Measurements from ENCODE around the gene CCT6B. TPM values are rescaled to one million over a fixed set of nuclear protein-coding genes. Genes with fewer than 3 reads are reported as not detected.
A peak's percentile ranks its signal among the peaks of the same experiment; 100 is the strongest.
"Not testable (repeated sequence)": the region's sequence is repeated elsewhere in the genome, so short reads cannot be mapped to it uniquely, and the experiment has no call there.

CCT6B gene
- total RNA-seq, 2 experiments from 2014 or later = 1.4 to 1.8 TPM

DNA sequence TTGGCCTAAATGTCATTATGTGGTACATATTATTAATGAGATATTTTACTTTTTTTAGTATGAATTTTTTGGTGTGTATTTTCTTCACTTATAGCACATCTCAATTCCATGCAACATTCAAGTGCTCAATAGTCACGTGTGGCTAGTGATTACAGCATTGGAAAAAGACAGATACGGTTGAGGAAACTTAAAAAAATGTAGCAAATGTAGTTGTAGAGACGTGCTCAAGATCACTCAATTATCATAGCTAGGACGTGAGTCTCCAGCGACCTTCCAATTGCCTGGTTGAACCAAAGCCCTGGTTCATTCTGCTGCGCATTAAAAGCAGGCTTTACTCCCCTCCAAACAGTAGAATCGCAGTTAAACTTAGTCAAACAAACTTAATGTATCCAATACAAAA, 17.9 kb upstream of the CCT6B start:
- peaks cover 40% of the 10 kb centered on the region for H3K4me1 Mint-ChIP-seq (ENCODE audit: low read depth)
- intact Hi-C loops (cut with micrococcal nuclease) = no loop called here
- peak overlapping the region; percentile 97 for H3K27ac Mint-ChIP-seq
- ChIA-PET POLR2A (interaction anchor here (0.5 to 6.3 kb wide), 5 partner anchors 15 to 482 kb away, joined by 6 to 51 read pairs (median 8); partner anchors contain the start of genes CCT6B, RAD51D and ZNF830), CTCF (interaction anchor here (1.0 to 1.4 kb wide), 2 partner anchors 14 to 559 kb away, joined by 3 read pairs; no protein-coding TSS in a partner anchor)
- no peaks in the 10 kb centered on the region for H3K27me3 Mint-ChIP-seq
- peak overlapping the region; percentile 94 for H3K4me3 Mint-ChIP-seq
- ATAC-seq (no peak), DNase-seq (no peak)
- peaks cover 16% of the 10 kb centered on the region for H3K36me3 Mint-ChIP-seq (ENCODE audit: low read depth)
- TF ChIP-seq, protein P1, sequence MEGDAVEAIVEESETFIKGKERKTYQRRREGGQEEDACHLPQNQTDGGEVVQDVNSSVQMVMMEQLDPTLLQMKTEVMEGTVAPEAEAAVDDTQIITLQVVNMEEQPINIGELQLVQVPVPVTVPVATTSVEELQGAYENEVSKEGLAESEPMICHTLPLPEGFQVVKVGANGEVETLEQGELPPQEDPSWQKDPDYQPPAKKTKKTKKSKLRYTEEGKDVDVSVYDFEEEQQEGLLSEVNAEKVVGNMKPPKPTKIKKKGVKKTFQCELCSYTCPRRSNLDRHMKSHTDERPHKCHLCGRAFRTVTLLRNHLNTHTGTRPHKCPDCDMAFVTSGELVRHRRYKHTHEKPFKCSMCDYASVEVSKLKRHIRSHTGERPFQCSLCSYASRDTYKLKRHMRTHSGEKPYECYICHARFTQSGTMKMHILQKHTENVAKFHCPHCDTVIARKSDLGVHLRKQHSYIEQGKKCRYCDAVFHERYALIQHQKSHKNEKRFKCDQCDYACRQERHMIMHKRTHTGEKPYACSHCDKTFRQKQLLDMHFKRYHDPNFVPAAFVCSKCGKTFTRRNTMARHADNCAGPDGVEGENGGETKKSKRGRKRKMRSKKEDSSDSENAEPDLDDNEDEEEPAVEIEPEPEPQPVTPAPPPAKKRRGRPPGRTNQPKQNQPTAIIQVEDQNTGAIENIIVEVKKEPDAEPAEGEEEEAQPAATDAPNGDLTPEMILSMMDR (IDR thresholded peaks at IDR 0.05) = no peak
- H3K9me3 Mint-ChIP-seq = no peaks in the 10 kb centered on the region

DNA sequence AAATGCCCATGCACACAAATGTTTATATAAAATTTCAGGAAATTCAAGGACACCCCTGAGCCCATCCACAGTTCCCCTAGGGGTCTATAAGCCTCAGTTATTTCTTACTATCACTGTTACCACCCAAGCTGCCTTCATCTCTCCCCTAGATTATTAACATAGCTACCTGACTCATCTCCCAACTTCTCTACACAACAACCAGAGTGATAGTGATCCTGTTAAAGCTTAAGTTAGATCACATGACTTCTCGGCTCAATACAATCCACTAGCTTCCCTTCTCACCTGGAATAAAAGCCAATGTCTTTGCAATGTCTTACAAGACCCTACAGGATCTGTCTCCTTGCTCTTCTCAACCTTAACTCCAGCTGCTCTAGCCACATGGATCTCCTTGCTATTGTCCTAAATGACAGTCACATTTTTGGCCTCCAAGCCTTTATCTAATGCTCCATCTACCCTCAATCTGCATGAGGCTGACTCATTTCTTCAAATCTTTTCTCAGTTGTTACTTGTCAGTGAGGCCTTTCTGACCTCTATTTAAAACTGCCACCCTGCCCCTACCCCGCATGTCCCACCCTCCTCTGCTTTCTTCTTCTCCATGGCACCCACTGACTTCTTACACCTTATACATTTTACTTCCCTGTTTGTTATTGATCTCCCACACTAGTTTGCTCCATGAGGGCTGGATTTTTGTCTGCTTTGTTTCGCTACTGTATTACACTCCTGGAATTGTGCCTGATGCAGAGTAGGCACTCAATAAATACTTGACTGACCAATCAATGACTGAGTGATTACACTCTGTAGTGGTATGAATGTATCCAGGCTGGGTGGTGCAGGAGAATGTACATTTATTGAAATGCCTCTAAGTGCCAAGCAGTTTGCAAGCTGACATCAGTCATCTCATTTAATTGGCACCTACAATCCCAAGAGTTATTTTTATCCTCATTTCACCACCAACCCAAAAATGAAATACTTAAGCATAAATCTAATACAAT, 13.8 kb upstream of the CCT6B start:
- H3K36me3 Mint-ChIP-seq (ENCODE audit: low read depth) = no peaks in the 10 kb centered on the region
- peak overlapping the region; percentile 1 for H3K27ac Mint-ChIP-seq
- CTCF ChIA-PET = interaction anchor here (0.7 to 1.7 kb wide), 10 partner anchors 8 to 433 kb away, joined by 3 to 5 read pairs (median 4); no protein-coding TSS in a partner anchor
- POLR2A ChIA-PET = interaction anchor here (0.6 to 1.8 kb wide), 2 partner anchors 14 to 25 kb away, joined by 3 to 8 read pairs; partner anchors contain the start of genes CCT6B and ZNF830
- ATAC-seq (peak; percentile 71), DNase-seq (no peak)
- intact Hi-C loops (cut with micrococcal nuclease) = no loop called here
- H3K4me3 Mint-ChIP-seq = no peak overlapping the region
- H3K4me1 Mint-ChIP-seq (ENCODE audit: low read depth) = peaks cover 17% of the 10 kb centered on the region
- no peaks in the 10 kb centered on the region for H3K27me3 Mint-ChIP-seq
- TF ChIP-seq, protein P1 (IDR thresholded peaks at IDR 0.05) = no peak
- no peaks in the 10 kb centered on the region for H3K9me3 Mint-ChIP-seq

DNA sequence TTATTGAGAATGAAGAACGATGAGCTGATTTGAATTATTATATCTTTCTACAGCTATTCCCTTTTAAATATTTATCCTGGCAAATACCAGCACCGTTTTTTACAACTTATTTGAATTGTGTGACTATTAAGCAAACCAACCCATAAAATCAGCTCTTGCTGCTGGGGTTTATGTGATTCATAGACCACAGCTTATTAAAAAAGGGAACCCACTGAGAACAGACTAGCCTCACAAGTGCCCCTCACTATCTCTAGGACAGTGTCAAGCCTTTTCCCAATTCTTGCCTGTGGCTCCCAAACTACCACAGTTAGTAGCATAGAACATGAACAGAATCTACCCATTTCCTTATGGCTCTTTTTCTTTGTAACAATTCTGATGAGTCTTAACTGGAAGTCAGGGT, 12.9 kb upstream of the CCT6B start:
- ATAC-seq (no peak), DNase-seq (no peak)
- POLR2A ChIA-PET = interaction anchor here (0.5 to 1.8 kb wide), 5 partner anchors 10 to 561 kb away, joined by 3 to 9 read pairs (median 3); partner anchors contain the start of genes CCT6B and ZNF830
- Mint-ChIP-seq H3K9me3 (no peaks in the 10 kb centered on the region), H3K4me1 (ENCODE audit: low read depth) (peaks cover 11% of the 10 kb centered on the region), H3K36me3 (ENCODE audit: low read depth) (peaks cover 2% of the 10 kb centered on the region), H3K27me3 (no peaks in the 10 kb centered on the region), H3K27ac (no peak overlapping the region), H3K4me3 (no peak overlapping the region)
- CTCF ChIA-PET = interaction anchor here (0.7 to 1.8 kb wide), 11 partner anchors 8 to 432 kb away, joined by 3 to 6 read pairs (median 4); partner anchors contain the start of genes CCT6B and ZNF830
- TF ChIP-seq, protein P1 (IDR thresholded peaks at IDR 0.05) = no peak
- intact Hi-C loops (cut with micrococcal nuclease) = no loop called here

DNA sequence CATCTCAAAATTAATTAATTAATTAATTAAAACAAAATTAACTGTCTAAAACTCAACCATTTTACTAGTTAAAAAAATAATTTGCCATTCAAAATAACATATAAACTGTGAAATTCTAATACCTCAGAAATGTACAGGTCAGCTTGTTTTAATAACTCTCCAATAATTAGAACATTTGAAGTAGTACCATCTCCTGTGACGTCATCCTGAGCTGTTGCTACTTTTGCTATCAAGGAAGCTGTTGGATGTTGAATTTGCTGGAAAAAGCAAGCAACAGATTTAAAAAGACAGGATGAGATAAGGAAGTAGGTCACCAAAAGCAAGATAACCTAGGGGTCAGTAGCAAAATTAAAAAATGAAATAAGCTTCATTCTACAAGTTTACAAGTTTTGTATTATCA, 2.8 kb downstream of the CCT6B start:
- Mint-ChIP-seq H3K27ac (no peak overlapping the region), H3K4me1 (ENCODE audit: low read depth) (peaks cover 16% of the 10 kb centered on the region), H3K27me3 (peaks cover 4% of the 10 kb centered on the region), H3K4me3 (no peak overlapping the region), H3K9me3 (no peaks in the 10 kb centered on the region), H3K36me3 (ENCODE audit: low read depth) (peaks cover 12% of the 10 kb centered on the region)
- DNase-seq (no peak), ATAC-seq (no peak)
- ChIA-PET CTCF (interaction anchor here (1.0 to 1.5 kb wide), 3 partner anchors 10 to 23 kb away, joined by 3 to 6 read pairs (median 3); no protein-coding TSS in a partner anchor), POLR2A (interaction anchor here (1.2 to 1.5 kb wide), 2 partner anchors 13 to 64 kb away, joined by 4 to 6 read pairs; no protein-coding TSS in a partner anchor)
- intact Hi-C loops (cut with micrococcal nuclease) = no loop called here
- TF ChIP-seq, protein P1 (IDR thresholded peaks at IDR 0.05) = no peak

DNA sequence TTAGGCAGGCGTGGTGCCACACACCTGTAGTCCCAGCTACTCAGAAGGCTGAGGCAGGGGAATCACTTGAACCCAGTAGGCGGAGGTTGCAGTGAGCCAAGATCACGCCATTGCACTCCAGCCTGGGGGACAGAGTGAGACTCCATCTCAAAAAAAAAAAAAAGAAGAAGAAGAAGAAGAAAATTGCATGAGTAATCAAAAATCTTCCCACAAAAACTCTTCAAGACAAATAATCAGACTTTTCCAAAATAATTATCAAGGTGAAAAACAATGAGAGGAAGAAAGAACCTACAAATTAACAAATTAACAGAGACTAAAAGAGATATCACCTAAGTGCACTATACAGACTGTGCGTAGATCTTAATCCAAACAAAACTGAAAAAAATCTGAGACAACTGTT, 10.5 kb downstream of the CCT6B start:
- intact Hi-C loops (cut with micrococcal nuclease); POLR2A ChIA-PET; H3K4me3 Mint-ChIP-seq; ATAC-seq; H3K9me3 Mint-ChIP-seq; H3K27me3 Mint-ChIP-seq; H3K4me1 Mint-ChIP-seq (ENCODE audit: low read depth); DNase-seq; H3K27ac Mint-ChIP-seq; H3K36me3 Mint-ChIP-seq (ENCODE audit: low read depth): not testable (repeated sequence)
- CTCF ChIA-PET = interaction anchor here (1.2 kb wide), 1 partner anchor 24 kb away, joined by 5 read pairs; no protein-coding TSS in a partner anchor
